Measurements from ENCODE around the gene NECTIN4. TPM values are rescaled to one million over a fixed set of nuclear protein-coding genes. Genes with fewer than 3 reads are reported as not detected.
"Not testable (repeated sequence)": the region's sequence is repeated elsewhere in the genome, so short reads cannot be mapped to it uniquely, and the experiment has no call there.

The NECTIN4 gene
- total and polyA plus RNA-seq, 2 of the 8 experiments (the other 6 are each of a cell fraction or from before 2014, with no cell fraction given), result 0.19 to 0.71 TPM

DNA sequence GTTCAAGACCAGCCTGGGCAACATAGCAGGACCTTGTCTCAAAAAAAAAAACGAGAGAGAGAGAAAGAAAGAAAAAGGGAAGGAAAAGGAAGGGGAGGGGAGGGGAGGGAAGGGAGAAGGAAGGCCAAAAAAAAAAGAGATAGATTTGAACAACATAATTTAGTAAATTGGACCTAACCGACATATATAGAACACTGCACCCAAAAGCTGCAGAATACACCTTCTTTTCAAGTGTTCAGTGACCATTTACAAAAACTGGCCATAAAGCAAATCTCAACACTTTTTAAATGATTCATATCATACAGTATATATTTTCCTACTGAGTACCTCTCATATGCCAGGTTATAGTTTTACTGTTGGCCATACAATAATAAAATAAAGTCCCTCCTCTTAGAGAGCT, 57.5 kb downstream of the NECTIN4 start (continued):
- no peak for TF ChIP-seq GTF2F1 (IDR thresholded peaks at IDR 0.05; ENCODE audit: borderline replicate concordance, low read depth, low read length)
- TF ChIP-seq MAFK (IDR thresholded peaks at IDR 0.05; ENCODE audit: low read depth, low read length), result no peak
- no peak for TF ChIP-seq CBX5 (IDR thresholded peaks at IDR 0.05; ENCODE audit: low read depth, low read length)
- no peak for TF ChIP-seq SIN3A (conservative IDR thresholded peaks at IDR 0.05 in 1 of 2, IDR thresholded peaks at IDR 0.05 in 1 of 2; ENCODE audit: low read depth in 1 of 2, low read length in 2 of 2)
- no peak for TF ChIP-seq PHF8 (conservative IDR thresholded peaks at IDR 0.05; ENCODE audit: low read depth, low read length)
- TF ChIP-seq RNF2 (IDR thresholded peaks at IDR 0.05; ENCODE audit: borderline replicate concordance, low read depth, low read length, missing control alignments, poor library complexity, severe bottlenecking), result no peak
- TF ChIP-seq BCL11A (IDR thresholded peaks at IDR 0.05; ENCODE audit: low read depth in 2 of 2, low read length in 2 of 2), result no peak
- no peak for TF ChIP-seq HDAC2 (IDR thresholded peaks at IDR 0.05; ENCODE audit: borderline replicate concordance in 1 of 2, low read depth in 2 of 2, low read length in 2 of 2)
- TF ChIP-seq BRCA1 (IDR thresholded peaks at IDR 0.05; ENCODE audit: low read depth, low read length), result no peak
- TF ChIP-seq, protein P1, sequence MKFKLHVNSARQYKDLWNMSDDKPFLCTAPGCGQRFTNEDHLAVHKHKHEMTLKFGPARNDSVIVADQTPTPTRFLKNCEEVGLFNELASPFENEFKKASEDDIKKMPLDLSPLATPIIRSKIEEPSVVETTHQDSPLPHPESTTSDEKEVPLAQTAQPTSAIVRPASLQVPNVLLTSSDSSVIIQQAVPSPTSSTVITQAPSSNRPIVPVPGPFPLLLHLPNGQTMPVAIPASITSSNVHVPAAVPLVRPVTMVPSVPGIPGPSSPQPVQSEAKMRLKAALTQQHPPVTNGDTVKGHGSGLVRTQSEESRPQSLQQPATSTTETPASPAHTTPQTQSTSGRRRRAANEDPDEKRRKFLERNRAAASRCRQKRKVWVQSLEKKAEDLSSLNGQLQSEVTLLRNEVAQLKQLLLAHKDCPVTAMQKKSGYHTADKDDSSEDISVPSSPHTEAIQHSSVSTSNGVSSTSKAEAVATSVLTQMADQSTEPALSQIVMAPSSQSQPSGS (IDR thresholded peaks at IDR 0.05; ENCODE audit: low read length), result no peak

DNA sequence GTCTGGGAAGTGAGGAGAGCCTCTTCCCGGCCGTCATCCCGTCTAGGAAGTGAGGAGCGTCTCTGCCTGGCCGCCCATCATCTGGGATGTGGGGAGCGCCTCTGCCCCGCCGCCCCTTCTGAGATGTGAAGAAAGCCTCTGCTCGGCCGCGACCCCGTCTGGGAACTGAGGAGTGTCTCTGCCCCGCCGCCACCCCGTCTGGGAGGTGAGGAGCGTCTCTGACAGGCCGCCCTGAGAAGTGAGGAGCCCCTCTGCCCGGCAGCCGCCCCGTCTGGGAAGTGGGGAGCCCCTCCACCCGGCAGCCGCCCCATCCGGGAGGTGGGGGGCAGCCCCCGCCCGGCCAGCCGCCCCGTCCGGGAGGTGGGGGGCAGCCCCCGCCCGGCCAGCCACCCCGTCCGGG, 59.9 kb downstream of the NECTIN4 start:
- 96% methylated on average over 9 of the region's 32 CpGs; no CpG with 5 or more reads in 1 of the 2 experiments for WGBS, 2 experiments (ENCODE audit: extremely low coverage in 1 of 2, insufficient coverage in 1 of 2, insufficient read length in 1 of 2, insufficient replicate concordance in 2 of 2, low coverage in 1 of 2, low lambda C conversion rate in 2 of 2, missing lambda C conversion rate in 1 of 2)

More for the DNA sequence above, 59.9 kb downstream of the NECTIN4 start:
- H3K14ac ChIP-seq (ENCODE audit: insufficient read length); H2BK15ac ChIP-seq (ENCODE audit: low read length); H3K23ac ChIP-seq (ENCODE audit: insufficient read length); H3K4me3 ChIP-seq (ENCODE audit: extremely low read depth in 1 of 4, insufficient read depth in 2 of 4, low read depth in 3 of 4, low read length in 4 of 4); H2BK12ac ChIP-seq (ENCODE audit: low read depth, low read length); H4K8ac ChIP-seq (ENCODE audit: extremely low read depth, insufficient read depth, low read length); H3K4ac ChIP-seq (replicated peaks; ENCODE audit: insufficient read length, low read depth, low read length); H3K56ac ChIP-seq (replicated peaks; ENCODE audit: insufficient read length, low read depth, low read length); H4K5ac ChIP-seq (ENCODE audit: insufficient read length, low read depth, low read length); FAIRE-seq; H2BK5ac ChIP-seq (ENCODE audit: low read depth, low read length); H3K4me2 ChIP-seq (ENCODE audit: insufficient read depth in 1 of 2, low read depth in 2 of 2, low read length in 2 of 2); H3K79me1 ChIP-seq (ENCODE audit: low read depth, low read length); H2AFZ ChIP-seq (ENCODE audit: low read length); H2AK5ac ChIP-seq (ENCODE audit: low read depth, low read length); H3K9ac ChIP-seq (replicated peaks in 1 of 4; ENCODE audit: extremely low read depth in 1 of 4, low read depth in 3 of 4, low read length in 3 of 4); CTCF ChIA-PET (ENCODE audit: partially characterized antibody); H2BK20ac ChIP-seq (ENCODE audit: low read length); H3K23me2 ChIP-seq (ENCODE audit: low read depth, low read length); H3K79me2 ChIP-seq (ENCODE audit: control insufficient read depth in 1 of 2, insufficient read depth in 2 of 2, low read length in 2 of 2); H3K36me3 ChIP-seq (ENCODE audit: control insufficient read depth in 2 of 4, insufficient read depth in 4 of 4, low read length in 3 of 4); DNase-seq (ENCODE audit: low read depth in 1 of 2, low spot score in 2 of 2); H2BK120ac ChIP-seq (replicated peaks; ENCODE audit: low read depth, low read length); H4K91ac ChIP-seq (replicated peaks; ENCODE audit: insufficient read length, low read length); H3K4me1 ChIP-seq (replicated peaks in 1 of 4; ENCODE audit: control insufficient read depth in 3 of 4, insufficient read depth in 4 of 4, low read length in 3 of 4); H4K20me1 ChIP-seq (replicated peaks in 1 of 2; ENCODE audit: control insufficient read depth in 1 of 2, insufficient read depth in 2 of 2, low read length in 2 of 2); H3K27me3 ChIP-seq (replicated peaks in 1 of 4; ENCODE audit: control insufficient read depth in 3 of 4, extremely low read depth in 1 of 4, insufficient read depth in 3 of 4, low read length in 3 of 4); H3K18ac ChIP-seq (ENCODE audit: extremely low read depth, low read length); POLR2A ChIA-PET (ENCODE audit: partially characterized antibody); H3K27ac ChIP-seq (ENCODE audit: low read depth, low read length): not testable (repeated sequence)
- peaks cover 0 to 11% of the 10 kb centered on the region in 2 experiments; a peak in 1 of 4 replicates for H3K9me3 ChIP-seq (ENCODE audit: insufficient read depth in 2 of 2, low read depth in 1 of 2, low read length in 1 of 2)
